ENCODE results near the gene COX7B.
"Not testable (repeated sequence)": the region's sequence is repeated elsewhere in the genome, so short reads cannot be mapped to it uniquely, and the experiment has no call there.

The COX7B gene, protein sequence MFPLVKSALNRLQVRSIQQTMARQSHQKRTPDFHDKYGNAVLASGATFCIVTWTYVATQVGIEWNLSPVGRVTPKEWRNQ

DNA sequence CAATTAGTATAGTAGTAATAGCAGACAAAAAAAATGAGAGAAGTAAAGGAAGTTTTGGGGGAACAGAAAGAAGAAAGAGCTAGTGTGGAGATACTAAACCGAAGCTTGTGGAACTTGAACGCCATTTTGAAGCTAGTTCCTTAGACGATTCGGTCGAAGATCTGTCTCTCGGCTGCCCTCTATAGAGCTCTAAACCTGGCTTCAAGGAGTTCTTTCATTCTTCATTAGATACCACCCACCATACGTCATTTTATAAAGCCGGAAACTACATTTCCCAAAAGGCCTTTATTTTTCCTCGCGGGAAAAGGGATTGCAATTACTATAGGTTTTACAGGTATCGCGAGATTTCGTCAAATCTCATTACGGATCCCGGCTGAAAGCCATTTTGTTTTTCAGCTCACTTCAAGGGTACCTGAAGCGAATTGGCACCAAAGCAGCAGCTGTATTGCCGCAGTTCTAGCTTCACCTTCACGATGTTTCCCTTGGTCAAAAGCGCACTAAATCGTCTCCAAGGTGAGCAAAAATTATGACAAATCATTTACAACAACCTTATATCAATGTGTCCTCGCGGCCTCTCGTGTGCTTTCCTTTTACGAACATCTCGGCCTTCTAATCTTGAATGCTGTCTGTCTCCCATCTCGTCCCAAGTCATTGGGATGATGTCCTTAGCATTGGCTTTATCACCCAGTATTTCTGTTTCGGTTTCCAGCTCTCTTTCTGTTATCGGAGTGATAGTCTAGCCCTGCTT lies at the start of gene COX7B:
Gene COX7B, plus strand, starts transcription at position 388 of the 748 bp plus-strand sequence. Its CDS starts 86 bp downstream, at position 474.
- DNase-seq = peak; percentile 85

GRCh38 chrX:77875372-77875771 lies 23.9 kb upstream of the COX7B start:
- no peak for DNase-seq

DNA sequence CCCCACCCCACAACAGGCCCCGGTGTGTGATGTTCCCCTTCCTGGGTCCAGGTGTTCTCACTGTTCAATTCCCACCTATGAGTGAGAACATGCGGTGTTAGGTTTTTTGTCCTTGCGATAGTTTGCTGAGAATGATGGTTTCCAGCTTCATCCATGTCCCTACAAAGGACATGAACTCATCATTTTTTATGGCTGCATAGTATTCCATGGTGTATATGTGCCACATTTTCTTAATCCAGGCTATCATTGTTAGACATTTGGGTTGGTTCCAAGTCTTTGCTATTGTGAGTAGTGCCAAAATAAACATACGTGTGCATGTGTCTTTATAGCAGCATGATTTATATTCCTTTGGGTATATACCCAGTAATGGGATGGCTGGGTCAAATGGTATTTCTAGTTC lies 17.9 kb upstream of the COX7B start:
- not testable (repeated sequence) for DNase-seq

- DNase-seq = no peak
Measured at GRCh38 chrX:77892887-77893286, 6.4 kb upstream of the COX7B start.

DNA sequence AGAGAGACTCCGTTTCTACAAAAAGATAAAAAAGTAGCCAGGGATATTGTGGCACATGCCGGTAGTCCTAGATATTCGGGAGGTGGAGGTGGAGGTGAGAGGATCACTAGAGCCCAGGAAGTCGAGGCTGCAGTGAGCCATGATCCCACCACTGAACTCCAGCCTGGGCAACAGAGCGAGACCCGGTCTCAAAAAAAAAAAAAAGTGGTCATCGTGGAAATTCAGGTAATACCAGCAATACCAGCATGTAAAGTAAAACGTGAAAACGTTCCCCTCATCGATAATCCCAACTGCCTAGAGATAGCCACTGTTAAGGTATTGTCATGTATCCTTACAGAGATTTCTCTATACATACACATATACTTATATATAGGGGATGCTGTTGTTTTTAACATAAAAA lies 5.6 kb upstream of the COX7B start:
- no peak for DNase-seq

GRCh38 chrX:77894921-77895886 lies 4.1 kb upstream of the COX7B start, which contains the start of gene MAGT1:
MAGT1 (minus strand) TSS chrX:77895435; CDS start chrX:77895410, 25 bp downstream.
- DNase-seq = peak; percentile 86

- no peak for DNase-seq
Measured at GRCh38 chrX:77900688-77901087, 1.4 kb downstream of the COX7B start.

GRCh38 chrX:77901506-77901905 lies 2.2 kb downstream of the COX7B start:
- no peak for DNase-seq

GRCh38 chrX:77910108-77910840 lies 11.0 kb downstream of the COX7B start, which contains the start of gene ATP7A:
ATP7A (plus strand) TSS chrX:77910693; CDS start chrX:77971642, 60,949 bp downstream.
- peak; percentile 82 for DNase-seq

- no peak for DNase-seq
Measured at GRCh38 chrX:77917294-77917933, 18.1 kb downstream of the COX7B start.

GRCh38 chrX:77918568-77918967 lies 19.3 kb downstream of the COX7B start:
- DNase-seq = no peak

DNA sequence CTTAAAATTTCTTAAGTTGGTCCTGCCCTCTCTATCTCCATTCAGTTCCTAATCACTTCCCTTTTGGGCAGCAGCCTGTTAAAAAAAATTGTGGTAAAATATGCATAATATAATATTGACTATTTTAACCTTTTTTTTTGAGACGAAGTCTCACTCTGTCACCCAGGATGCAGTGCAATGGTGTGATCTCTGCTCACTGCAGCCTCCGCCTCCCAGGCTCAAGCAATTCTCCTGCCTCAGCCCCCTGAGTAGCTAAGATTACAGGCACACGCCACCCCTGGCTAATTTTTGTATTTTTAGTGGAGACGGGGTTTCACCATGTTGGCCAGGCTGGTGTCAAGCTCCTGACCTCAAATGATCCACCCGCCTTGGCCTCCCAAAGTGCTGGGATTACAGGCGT lies 20.1 kb downstream of the COX7B start:
- DNase-seq = not testable (repeated sequence)

- no peak for DNase-seq
Measured at GRCh38 chrX:77922787-77923186, 23.5 kb downstream of the COX7B start.

DNA sequence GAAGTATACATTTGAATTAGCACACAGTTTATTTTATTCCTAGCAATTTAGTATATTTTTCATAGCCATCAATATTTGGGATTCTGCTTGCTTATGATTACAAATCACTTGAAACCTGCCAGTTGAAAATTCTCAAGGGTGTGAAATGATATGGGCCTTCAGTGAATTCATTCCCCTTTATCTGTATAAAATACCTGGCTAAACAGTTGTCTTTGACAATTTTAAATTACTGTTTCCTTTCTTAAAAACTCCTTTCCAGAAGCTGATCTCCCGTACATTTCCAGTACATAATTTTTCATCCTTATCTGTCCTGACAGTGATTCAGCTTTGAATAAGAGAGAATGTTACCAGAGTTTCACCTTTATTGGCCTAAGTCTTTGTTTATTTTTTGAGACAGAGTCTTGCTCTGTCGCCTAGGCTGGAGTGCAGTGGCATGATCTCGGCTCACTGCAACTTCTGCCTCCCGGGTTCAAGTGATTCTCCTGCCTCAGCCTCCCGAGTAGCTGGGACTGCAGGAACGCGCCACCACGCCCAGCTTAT lies 25.1 kb downstream of the COX7B start:
- no peak for DNase-seq

DNA sequence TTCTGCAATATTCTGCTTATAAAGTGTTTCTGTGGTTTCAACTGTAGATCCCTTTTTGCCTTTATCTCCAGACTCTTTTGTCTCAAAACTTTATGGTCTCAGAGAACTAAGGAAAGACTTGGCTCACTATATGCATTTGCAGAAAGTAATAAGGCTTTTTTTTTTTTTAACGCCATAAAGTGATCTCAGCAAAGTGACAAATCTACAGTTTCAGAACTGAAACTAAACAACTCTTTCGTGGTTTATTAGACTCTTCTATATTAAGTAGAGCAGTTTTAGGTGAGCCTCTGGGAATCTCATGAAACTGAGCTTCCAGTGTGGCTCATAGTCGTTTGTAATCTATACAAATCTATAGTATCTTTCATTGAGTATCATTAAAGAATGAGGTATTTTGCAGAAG lies 26.5 kb downstream of the COX7B start:
- no peak for DNase-seq

- DNase-seq = no peak
Measured at GRCh38 chrX:77930581-77930980, 31.3 kb downstream of the COX7B start.

- no peak for DNase-seq
Measured at GRCh38 chrX:77935886-77936285, 36.6 kb downstream of the COX7B start.

- DNase-seq = no peak
Measured at GRCh38 chrX:77936299-77936698, 37.0 kb downstream of the COX7B start.

DNA sequence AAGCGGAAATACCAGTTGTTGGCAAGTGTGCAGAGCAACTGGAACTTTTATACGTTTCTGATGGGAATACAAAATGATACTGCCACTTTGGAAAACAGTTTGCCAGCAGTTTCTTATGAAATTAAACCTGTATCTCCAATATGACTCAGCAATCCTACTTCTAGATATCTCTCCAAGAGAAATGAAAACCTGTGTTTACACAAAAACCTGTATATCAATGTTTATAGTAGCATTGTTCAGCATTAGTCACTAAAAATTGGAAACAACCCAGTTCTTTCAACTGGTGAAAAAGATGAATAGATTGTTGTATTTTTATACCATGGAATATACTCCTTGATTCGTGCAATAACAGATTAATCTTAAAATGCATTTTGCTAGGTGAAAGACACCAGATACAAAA lies 38.0 kb downstream of the COX7B start:
- no peak for DNase-seq

GRCh38 chrX:77938083-77938680 lies 38.9 kb downstream of the COX7B start:
- DNase-seq = no peak

GRCh38 chrX:77945031-77945430 lies 45.8 kb downstream of the COX7B start:
- not testable (repeated sequence) for DNase-seq
